ENCODE results near the gene MTHFD2L. TPM values are rescaled to one million over a fixed set of nuclear protein-coding genes. Genes with fewer than 3 reads are reported as not detected.

The MTHFD2L gene
- total RNA-seq = 9.4 and 10.0 TPM in 2 replicates

GRCh38 chr4:74157561-74158465 is at the start of gene MTHFD2L:
Gene MTHFD2L (plus strand): TSS chr4:74158118. CDS start chr4:74158139, 21 bp downstream.
- Mint-ChIP-seq H3K36me3 (ENCODE audit: low read depth) (peaks cover 22% of the 10 kb centered on the region), H3K4me1 (peaks cover 16% of the 10 kb centered on the region), H3K27me3 (peaks cover 26% of the 10 kb centered on the region), H3K4me3 (peak within 1 kb of the TSS; percentile 85), H3K9me3 (no peaks in the 10 kb centered on the region), H3K27ac (peak within 1 kb of the TSS; percentile 90)
- intact Hi-C loops (cut with micrococcal nuclease) = loop anchor here (10.0 kb wide), 2 partner anchors 1093 to 1357 kb away; partner anchors contain the start of genes COX18, RCHY1 and THAP6
- peak; percentile 96 for DNase-seq

GRCh38 chr4:74108457-74109115 is 49.3 kb upstream of the MTHFD2L start:
- DNase-seq = no peak
- H3K4me3 Mint-ChIP-seq = no peak overlapping the region
- no peaks in the 10 kb centered on the region for H3K4me1 Mint-ChIP-seq
- H3K36me3 Mint-ChIP-seq (ENCODE audit: low read depth) = no peaks in the 10 kb centered on the region
- H3K9me3 Mint-ChIP-seq = no peaks in the 10 kb centered on the region
- H3K27me3 Mint-ChIP-seq = peaks cover 2% of the 10 kb centered on the region
- intact Hi-C loops (cut with micrococcal nuclease) = no loop called here
- no peak overlapping the region for H3K27ac Mint-ChIP-seq

DNA sequence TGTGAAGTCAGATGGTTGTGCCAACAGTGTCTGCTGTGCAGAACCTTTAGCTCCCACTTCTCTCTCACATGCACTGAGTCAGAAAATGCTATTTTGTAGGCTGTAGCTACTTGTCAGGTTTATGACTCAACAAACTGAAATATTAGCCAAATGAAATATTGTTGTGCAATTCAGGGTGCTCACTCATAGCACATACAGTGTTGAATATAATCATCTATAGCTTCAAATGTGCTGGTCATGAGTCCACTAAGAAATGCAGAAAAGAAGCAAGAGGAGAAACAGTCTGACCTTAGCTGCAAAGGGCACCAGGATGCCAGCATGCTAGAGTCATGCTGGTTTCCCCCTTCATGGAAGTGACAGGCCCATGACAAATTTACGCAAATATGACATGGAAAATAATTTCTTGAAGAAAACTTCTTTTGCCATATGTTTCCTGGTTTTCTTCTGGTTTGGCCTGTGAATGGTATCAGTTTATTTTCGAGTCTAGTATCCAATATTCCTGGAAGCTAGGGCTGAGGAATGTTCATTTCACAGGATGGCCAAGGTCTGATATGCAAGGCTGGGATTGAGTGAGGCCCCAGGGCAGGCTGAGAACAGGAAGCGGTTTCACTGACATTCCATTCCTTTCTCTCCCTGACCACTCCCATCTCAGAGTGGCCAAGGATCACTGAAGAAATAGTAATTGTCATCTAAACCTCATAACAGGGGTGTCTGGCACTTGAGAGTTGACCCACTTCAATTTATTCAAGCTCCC is 48.6 kb upstream of the MTHFD2L start:
- H3K9me3 Mint-ChIP-seq = no peaks in the 10 kb centered on the region
- peaks cover 2% of the 10 kb centered on the region for H3K27me3 Mint-ChIP-seq
- DNase-seq = no peak
- H3K4me1 Mint-ChIP-seq = no peaks in the 10 kb centered on the region
- intact Hi-C loops (cut with micrococcal nuclease) = no loop called here
- H3K4me3 Mint-ChIP-seq = no peak overlapping the region
- H3K27ac Mint-ChIP-seq = no peak overlapping the region
- no peaks in the 10 kb centered on the region for H3K36me3 Mint-ChIP-seq (ENCODE audit: low read depth)

DNA sequence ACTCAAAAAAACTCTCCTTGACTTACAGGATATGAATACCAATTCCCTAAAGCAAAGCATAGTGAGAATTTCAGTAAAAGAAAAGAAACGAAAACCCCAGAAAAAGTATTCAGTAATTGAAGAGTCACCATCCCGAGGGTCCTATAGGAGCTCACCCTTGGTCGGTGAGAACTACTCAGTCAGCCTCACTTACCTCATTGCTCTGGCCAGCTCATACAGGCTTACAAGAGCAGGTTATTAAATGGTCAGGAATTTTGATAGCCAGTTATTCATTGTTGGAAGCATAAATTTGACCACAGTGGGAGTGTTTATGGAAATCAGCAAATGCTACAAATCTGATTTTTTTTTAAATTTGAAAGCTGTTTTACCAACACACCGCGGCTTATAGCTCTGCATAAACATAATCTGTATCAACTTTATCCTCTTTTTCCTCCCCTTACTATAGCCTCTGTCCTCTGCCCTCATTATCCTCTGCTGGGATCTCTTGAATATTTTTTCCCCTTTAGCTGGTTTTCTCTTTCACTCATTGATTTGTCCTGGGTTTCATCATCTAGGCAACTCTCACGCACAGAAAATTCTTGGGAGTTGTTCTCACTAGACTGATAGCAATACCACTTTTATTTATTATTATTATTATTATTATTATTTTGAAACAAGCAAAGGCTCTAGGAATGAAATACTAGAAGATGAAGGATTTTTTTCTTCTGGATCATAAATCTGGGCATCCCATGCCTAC is 47.9 kb upstream of the MTHFD2L start:
- H3K27me3 Mint-ChIP-seq = peaks cover 2% of the 10 kb centered on the region
- intact Hi-C loops (cut with micrococcal nuclease) = no loop called here

DNA sequence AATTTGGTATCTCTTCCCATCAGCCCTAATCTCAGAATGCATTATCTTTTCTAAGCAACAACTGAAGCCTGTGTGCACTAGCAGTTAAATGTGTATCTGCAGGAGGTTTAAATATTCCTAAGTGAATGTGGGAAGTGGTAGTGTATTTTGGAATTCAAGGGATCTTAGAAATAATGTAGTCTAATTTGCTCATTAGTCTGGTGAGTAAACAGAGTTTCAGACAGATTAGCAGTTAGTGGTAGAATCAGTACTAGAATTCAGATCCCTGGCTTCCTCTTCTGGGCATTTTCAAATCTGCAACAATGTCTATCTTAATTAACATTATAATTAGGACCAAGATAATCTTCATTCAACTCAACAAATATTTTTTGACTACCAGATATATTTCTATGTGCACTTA is 47.2 kb upstream of the MTHFD2L start:
- intact Hi-C loops (cut with micrococcal nuclease) = no loop called here
- DNase-seq = no peak
- H3K4me3 Mint-ChIP-seq = no peak overlapping the region
- no peaks in the 10 kb centered on the region for H3K9me3 Mint-ChIP-seq
- H3K4me1 Mint-ChIP-seq = no peaks in the 10 kb centered on the region
- no peaks in the 10 kb centered on the region for H3K36me3 Mint-ChIP-seq (ENCODE audit: low read depth)
- peaks cover 2% of the 10 kb centered on the region for H3K27me3 Mint-ChIP-seq
- H3K27ac Mint-ChIP-seq = no peak overlapping the region

More for the DNA sequence above, 47.9 kb upstream of the MTHFD2L start:
- Mint-ChIP-seq H3K9me3 (no peaks in the 10 kb centered on the region), H3K4me3 (no peak overlapping the region), H3K4me1 (no peaks in the 10 kb centered on the region), H3K36me3 (ENCODE audit: low read depth) (no peaks in the 10 kb centered on the region), H3K27ac (no peak overlapping the region)
- no peak for DNase-seq

- Mint-ChIP-seq H3K27ac (no peak overlapping the region), H3K27me3 (peaks cover 2% of the 10 kb centered on the region), H3K36me3 (ENCODE audit: low read depth) (no peaks in the 10 kb centered on the region), H3K4me3 (no peak overlapping the region), H3K9me3 (no peaks in the 10 kb centered on the region), H3K4me1 (no peaks in the 10 kb centered on the region)
- intact Hi-C loops (cut with micrococcal nuclease) = no loop called here
- DNase-seq = no peak
These were observed 46.5 kb upstream of the MTHFD2L start for GRCh38 chr4:74111306-74111975.

GRCh38 chr4:74111990-74112389 is 45.9 kb upstream of the MTHFD2L start:
- intact Hi-C loops (cut with micrococcal nuclease) = no loop called here
- no peaks in the 10 kb centered on the region for H3K4me1 Mint-ChIP-seq
- H3K27ac Mint-ChIP-seq = no peak overlapping the region
- H3K4me3 Mint-ChIP-seq = no peak overlapping the region
- no peak for DNase-seq
- peaks cover 2% of the 10 kb centered on the region for H3K27me3 Mint-ChIP-seq
- H3K9me3 Mint-ChIP-seq = no peaks in the 10 kb centered on the region
- no peaks in the 10 kb centered on the region for H3K36me3 Mint-ChIP-seq (ENCODE audit: low read depth)

DNA sequence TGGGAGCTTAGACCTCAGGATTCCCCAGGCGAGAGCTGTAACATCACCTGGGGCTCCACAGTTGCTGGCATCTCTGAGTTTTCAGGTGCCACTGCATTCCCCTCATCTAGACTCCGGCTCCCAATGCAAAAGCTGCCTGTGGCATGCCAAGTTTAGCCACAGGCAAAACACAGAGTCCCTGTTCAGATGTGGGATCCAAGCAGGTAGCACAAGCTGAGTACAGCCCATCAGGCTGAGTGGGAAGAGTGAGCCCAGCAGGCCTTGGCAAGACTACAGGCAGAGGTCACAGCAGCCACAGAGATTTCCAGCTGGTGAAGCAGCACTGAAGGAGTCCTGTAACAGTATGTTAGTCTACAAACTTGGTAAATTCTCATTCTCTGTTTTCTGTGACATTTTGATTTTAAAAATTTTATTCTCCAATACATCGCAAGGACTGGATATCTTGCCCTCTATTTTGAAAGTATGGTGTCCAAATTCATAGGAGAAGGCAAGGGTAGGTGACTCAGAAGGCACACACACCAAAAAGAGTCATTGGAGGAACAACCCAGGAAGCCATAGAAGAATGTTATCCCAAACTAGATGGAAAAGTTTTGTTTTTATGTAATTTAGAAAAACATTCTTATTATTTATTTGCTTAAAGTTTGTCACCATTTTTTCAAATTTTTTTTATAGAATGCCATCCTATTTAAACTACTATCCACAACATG is 45.4 kb upstream of the MTHFD2L start:
- Mint-ChIP-seq H3K4me3 (no peak overlapping the region), H3K27me3 (peaks cover 2% of the 10 kb centered on the region), H3K27ac (no peak overlapping the region), H3K4me1 (no peaks in the 10 kb centered on the region), H3K36me3 (ENCODE audit: low read depth) (no peaks in the 10 kb centered on the region), H3K9me3 (no peaks in the 10 kb centered on the region)
- DNase-seq = no peak
- intact Hi-C loops (cut with micrococcal nuclease) = no loop called here

GRCh38 chr4:74114234-74114633 is 43.7 kb upstream of the MTHFD2L start:
- no peaks in the 10 kb centered on the region for H3K4me1 Mint-ChIP-seq
- H3K36me3 Mint-ChIP-seq (ENCODE audit: low read depth) = no peaks in the 10 kb centered on the region
- no peak overlapping the region for H3K4me3 Mint-ChIP-seq
- no peaks in the 10 kb centered on the region for H3K9me3 Mint-ChIP-seq
- no peak for DNase-seq
- peaks cover 2% of the 10 kb centered on the region for H3K27me3 Mint-ChIP-seq
- no peak overlapping the region for H3K27ac Mint-ChIP-seq
- intact Hi-C loops (cut with micrococcal nuclease) = no loop called here

GRCh38 chr4:74117024-74117534 is 40.8 kb upstream of the MTHFD2L start:
- H3K27me3 Mint-ChIP-seq = peaks cover under 1% of the 10 kb centered on the region
- H3K36me3 Mint-ChIP-seq (ENCODE audit: low read depth) = no peaks in the 10 kb centered on the region
- DNase-seq = no peak
- H3K9me3 Mint-ChIP-seq = peaks cover 2% of the 10 kb centered on the region
- intact Hi-C loops (cut with micrococcal nuclease) = no loop called here
- H3K27ac Mint-ChIP-seq = no peak overlapping the region
- no peak overlapping the region for H3K4me3 Mint-ChIP-seq
- no peaks in the 10 kb centered on the region for H3K4me1 Mint-ChIP-seq

DNA sequence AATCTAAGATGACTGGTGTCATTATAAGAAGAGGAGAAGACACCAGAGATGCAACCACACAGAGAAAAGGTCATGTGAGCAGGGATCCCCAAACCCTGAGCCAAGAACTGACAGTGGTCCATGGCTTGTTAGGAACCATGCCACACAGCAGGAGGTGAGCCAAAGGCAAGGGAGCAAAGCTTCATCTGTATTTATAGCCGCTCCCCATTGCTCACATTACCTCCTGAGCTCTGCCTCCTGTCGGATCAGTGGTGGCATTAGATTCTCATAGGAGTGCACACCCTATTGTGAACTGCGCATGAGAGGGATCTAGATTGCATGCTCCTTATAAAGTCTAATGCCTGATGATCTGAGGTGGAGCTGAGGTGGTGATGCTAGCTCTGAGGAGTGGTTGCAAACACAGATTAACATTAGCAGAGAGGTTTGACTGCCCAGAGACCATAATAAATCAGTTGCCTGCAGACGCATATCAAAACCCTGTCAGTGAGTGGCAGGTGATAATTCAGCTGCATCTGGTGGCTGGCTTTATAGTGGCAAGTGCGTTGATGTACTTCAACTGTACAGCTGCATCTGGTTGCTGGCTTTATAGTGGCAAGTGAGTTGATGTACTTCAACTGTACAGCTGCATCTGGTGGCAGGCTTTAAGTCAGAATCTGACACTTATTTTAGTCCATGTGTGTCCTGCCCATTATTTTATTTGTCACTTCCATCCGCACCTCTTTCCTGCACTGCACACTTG is 39.1 kb upstream of the MTHFD2L start:
- intact Hi-C loops (cut with micrococcal nuclease) = no loop called here
- H3K27ac Mint-ChIP-seq = no peak overlapping the region
- H3K9me3 Mint-ChIP-seq = peaks cover 5% of the 10 kb centered on the region
- peaks cover 2% of the 10 kb centered on the region for H3K27me3 Mint-ChIP-seq
- no peaks in the 10 kb centered on the region for H3K36me3 Mint-ChIP-seq (ENCODE audit: low read depth)
- no peak overlapping the region for H3K4me3 Mint-ChIP-seq
- DNase-seq = no peak
- H3K4me1 Mint-ChIP-seq = no peaks in the 10 kb centered on the region

- Mint-ChIP-seq H3K4me3 (no peak overlapping the region), H3K9me3 (peaks cover 5% of the 10 kb centered on the region), H3K27ac (no peak overlapping the region), H3K4me1 (no peaks in the 10 kb centered on the region), H3K27me3 (peaks cover 2% of the 10 kb centered on the region), H3K36me3 (ENCODE audit: low read depth) (no peaks in the 10 kb centered on the region)
- intact Hi-C loops (cut with micrococcal nuclease) = no loop called here
- DNase-seq = no peak
These were observed 37.8 kb upstream of the MTHFD2L start for GRCh38 chr4:74120086-74120485.

All from activated CD4-positive, alpha-beta T cell treated with anti-CD3 and anti-CD28 coated beads, Interleukin-2, amount 10 ng/mL, durations not matched to agents 24 days and 14 days (primary cell).